COLO668 (cell line): ENCODE data around the gene BTBD9.

ENCODE experiments used
- DNase-seq: peaks from one replicate; lab custom pipeline; 2025; ENCODE audit not compliant: unreplicated experiment; lab: John Stamatoyannopoulos, UW

Gene BTBD9

GRCh38 chr6:38185244-38185643 is 454.5 kb downstream of the BTBD9 start:
- DNase-seq, result no peak

- no peak for DNase-seq
Measured at GRCh38 chr6:38184585-38185080, 455.1 kb downstream of the BTBD9 start.

GRCh38 chr6:38183856-38184584 is 455.7 kb downstream of the BTBD9 start:
- DNase-seq, result no peak

- DNase-seq, result no peak
Measured at GRCh38 chr6:38182426-38182825, 457.3 kb downstream of the BTBD9 start.

- DNase-seq, result no peak
Measured at GRCh38 chr6:38180586-38180985, 459.1 kb downstream of the BTBD9 start.

GRCh38 chr6:38179794-38180430 is 459.8 kb downstream of the BTBD9 start:
- no peak for DNase-seq

GRCh38 chr6:38179300-38179699 is 460.4 kb downstream of the BTBD9 start:
- DNase-seq, result no peak

- no peak for DNase-seq
Measured at GRCh38 chr6:38178584-38178886, 461.2 kb downstream of the BTBD9 start.

- DNase-seq, result no peak
Measured at GRCh38 chr6:38177882-38178583, 461.7 kb downstream of the BTBD9 start.

- DNase-seq, result no peak
Measured at GRCh38 chr6:38176797-38177751, 462.7 kb downstream of the BTBD9 start.

- no peak for DNase-seq
Measured at GRCh38 chr6:38175786-38176185, 463.9 kb downstream of the BTBD9 start.

GRCh38 chr6:38174806-38175495 is 464.8 kb downstream of the BTBD9 start:
- DNase-seq, result no peak

- no peak for DNase-seq
Measured at GRCh38 chr6:38174315-38174714, 465.4 kb downstream of the BTBD9 start.

GRCh38 chr6:38173909-38174308 is 465.8 kb downstream of the BTBD9 start:
- DNase-seq, result no peak

GRCh38 chr6:38172739-38173410 is 466.9 kb downstream of the BTBD9 start:
- DNase-seq, result no peak

- DNase-seq, result no peak
Measured at GRCh38 chr6:38171997-38172738, 467.6 kb downstream of the BTBD9 start.

GRCh38 chr6:38170666-38171355 is 468.9 kb downstream of the BTBD9 start:
- no peak for DNase-seq

GRCh38 chr6:38169977-38170526 is 469.7 kb downstream of the BTBD9 start:
- peak; percentile 82 for DNase-seq
